ENCODE measurements around the gene SLC25A38.

SLC25A38 gene

GRCh38 chr3:39419742-39420315 is 36.7 kb downstream of the SLC25A38 start:
- H3K27me3 ChIP-seq (ENCODE audit: control insufficient read depth in 3 of 3, insufficient read depth in 3 of 3, low read depth in 1 of 3, low read length in 3 of 3): no peaks in the 10 kb centered on the region
- DNase-seq (ENCODE audit: low spot score): no peak
- H3K79me1 ChIP-seq (ENCODE audit: low read depth, low read length): no peaks in the 10 kb centered on the region
- H3K23ac ChIP-seq (ENCODE audit: low read depth, low read length, poor library complexity): no peak overlapping the region
- no peak overlapping the region for H3K14ac ChIP-seq (ENCODE audit: low read length)
- no CpG with 5 or more reads among the region's 2 CpGs for WGBS, 2 donors (ENCODE audit: extremely low coverage in 2 of 2, insufficient read length in 2 of 2, insufficient replicate concordance in 1 of 2)
- no peak overlapping the region for H4K91ac ChIP-seq (ENCODE audit: low read depth, low read length, poor library complexity)
- H3K4me1 ChIP-seq (ENCODE audit: control insufficient read depth in 2 of 2, insufficient read depth in 1 of 2, low read depth in 1 of 2, low read length in 2 of 2): peaks cover 0 to 4% of the 10 kb centered on the region in 2 donors
- H3K4me2 ChIP-seq (ENCODE audit: insufficient read depth, low read length, poor library complexity, severe bottlenecking): no peak overlapping the region
- H3K36me3 ChIP-seq (replicated peaks in 1 of 2; ENCODE audit: control insufficient read depth in 2 of 2, insufficient read depth in 2 of 2, low read length in 2 of 2): no peaks in the 10 kb centered on the region
- H3K4ac ChIP-seq (ENCODE audit: low read length): no peak overlapping the region
- no peaks in the 10 kb centered on the region for H3K9me3 ChIP-seq (replicated peaks in 1 of 2; ENCODE audit: control insufficient read depth in 2 of 2, insufficient read depth in 1 of 2, low read depth in 1 of 2, low read length in 2 of 2)
- no peak overlapping the region for H3K4me3 ChIP-seq (ENCODE audit: low read length in 2 of 2)
- H2BK120ac ChIP-seq (ENCODE audit: low read depth, low read length): no peak overlapping the region
- H2BK15ac ChIP-seq (ENCODE audit: low read length): no peak overlapping the region
- no peak overlapping the region for H2AK5ac ChIP-seq (ENCODE audit: low read depth, low read length)
- no peak overlapping the region for H4K8ac ChIP-seq (ENCODE audit: low read depth, low read length)
- H2BK12ac ChIP-seq (ENCODE audit: low read length): no peak overlapping the region
- no peak overlapping the region for H3K27ac ChIP-seq (replicated peaks; ENCODE audit: low read length)
- H3K9ac ChIP-seq (ENCODE audit: low read depth, low read length, poor library complexity): no peak overlapping the region
- no peak overlapping the region for H2AFZ ChIP-seq (ENCODE audit: low read length)
- no peak overlapping the region for H3K18ac ChIP-seq (ENCODE audit: low read length)
- H2BK5ac ChIP-seq (ENCODE audit: low read length): no peak overlapping the region

GRCh38 chr3:39420543-39420942 is 37.4 kb downstream of the SLC25A38 start:
- no peak overlapping the region for H3K23ac ChIP-seq (ENCODE audit: low read depth, low read length, poor library complexity)
- no peak overlapping the region for H2AK5ac ChIP-seq (ENCODE audit: low read depth, low read length)
- no peak overlapping the region for H3K18ac ChIP-seq (ENCODE audit: low read length)
- H3K27me3 ChIP-seq (ENCODE audit: control insufficient read depth in 3 of 3, insufficient read depth in 3 of 3, low read depth in 1 of 3, low read length in 3 of 3): no peaks in the 10 kb centered on the region
- WGBS, 2 donors (ENCODE audit: extremely low coverage in 2 of 2, insufficient read length in 2 of 2, insufficient replicate concordance in 1 of 2): no CpG with 5 or more reads among the region's 2 CpGs
- H3K9me3 ChIP-seq (replicated peaks in 1 of 2; ENCODE audit: control insufficient read depth in 2 of 2, insufficient read depth in 1 of 2, low read depth in 1 of 2, low read length in 2 of 2): no peaks in the 10 kb centered on the region
- no peak overlapping the region for H2AFZ ChIP-seq (ENCODE audit: low read length)
- no peak overlapping the region for H4K91ac ChIP-seq (ENCODE audit: low read depth, low read length, poor library complexity)
- H3K27ac ChIP-seq (replicated peaks; ENCODE audit: low read length): no peak overlapping the region
- no peak overlapping the region for H3K9ac ChIP-seq (ENCODE audit: low read depth, low read length, poor library complexity)
- H3K36me3 ChIP-seq (replicated peaks in 1 of 2; ENCODE audit: control insufficient read depth in 2 of 2, insufficient read depth in 2 of 2, low read length in 2 of 2): no peaks in the 10 kb centered on the region
- no peak for DNase-seq (ENCODE audit: low spot score)
- H2BK120ac ChIP-seq (ENCODE audit: low read depth, low read length): no peak overlapping the region
- no peak overlapping the region for H3K4ac ChIP-seq (ENCODE audit: low read length)
- no peak overlapping the region for H3K14ac ChIP-seq (ENCODE audit: low read length)
- H4K8ac ChIP-seq (ENCODE audit: low read depth, low read length): no peak overlapping the region
- H2BK5ac ChIP-seq (ENCODE audit: low read length): no peak overlapping the region
- H3K4me3 ChIP-seq (ENCODE audit: low read length in 2 of 2): no peak overlapping the region
- no peak overlapping the region for H2BK12ac ChIP-seq (ENCODE audit: low read length)
- H3K79me1 ChIP-seq (ENCODE audit: low read depth, low read length): no peaks in the 10 kb centered on the region
- peaks cover 0 to 4% of the 10 kb centered on the region in 2 donors for H3K4me1 ChIP-seq (ENCODE audit: control insufficient read depth in 2 of 2, insufficient read depth in 1 of 2, low read depth in 1 of 2, low read length in 2 of 2)
- H3K4me2 ChIP-seq (ENCODE audit: insufficient read depth, low read length, poor library complexity, severe bottlenecking): no peak overlapping the region
- H2BK15ac ChIP-seq (ENCODE audit: low read length): no peak overlapping the region

- peaks cover 0 to 3% (median 0%) of the 10 kb centered on the region in 3 experiments for H3K27me3 ChIP-seq (ENCODE audit: control insufficient read depth in 3 of 3, insufficient read depth in 3 of 3, low read depth in 1 of 3, low read length in 3 of 3)
- no peak overlapping the region for H2BK15ac ChIP-seq (ENCODE audit: low read length)
- no peaks in the 10 kb centered on the region for H3K79me1 ChIP-seq (ENCODE audit: low read depth, low read length)
- no peak overlapping the region for H2BK120ac ChIP-seq (ENCODE audit: low read depth, low read length)
- H2AFZ ChIP-seq (ENCODE audit: low read length): no peak overlapping the region
- H3K27ac ChIP-seq (replicated peaks; ENCODE audit: low read length): no peak overlapping the region
- H2BK5ac ChIP-seq (ENCODE audit: low read length): no peak overlapping the region
- H3K4me3 ChIP-seq (ENCODE audit: low read length in 2 of 2): no peak overlapping the region
- H3K18ac ChIP-seq (ENCODE audit: low read length): no peak overlapping the region
- no peak for DNase-seq (ENCODE audit: low spot score)
- H3K9ac ChIP-seq (ENCODE audit: low read depth, low read length, poor library complexity): no peak overlapping the region
- no peak overlapping the region for H2BK12ac ChIP-seq (ENCODE audit: low read length)
- no peak overlapping the region for H4K8ac ChIP-seq (ENCODE audit: low read depth, low read length)
- no peaks in the 10 kb centered on the region for H3K9me3 ChIP-seq (replicated peaks in 1 of 2; ENCODE audit: control insufficient read depth in 2 of 2, insufficient read depth in 1 of 2, low read depth in 1 of 2, low read length in 2 of 2)
- H4K91ac ChIP-seq (ENCODE audit: low read depth, low read length, poor library complexity): no peak overlapping the region
- no peak overlapping the region for H3K4ac ChIP-seq (ENCODE audit: low read length)
- no peaks in the 10 kb centered on the region for H3K36me3 ChIP-seq (replicated peaks in 1 of 2; ENCODE audit: control insufficient read depth in 2 of 2, insufficient read depth in 2 of 2, low read length in 2 of 2)
- WGBS, 2 donors (ENCODE audit: extremely low coverage in 2 of 2, insufficient read length in 2 of 2, insufficient replicate concordance in 1 of 2): no CpG with 5 or more reads among the region's 1 CpG
- peaks cover 0 to 2% of the 10 kb centered on the region in 2 donors for H3K4me1 ChIP-seq (ENCODE audit: control insufficient read depth in 2 of 2, insufficient read depth in 1 of 2, low read depth in 1 of 2, low read length in 2 of 2)
- H3K4me2 ChIP-seq (ENCODE audit: insufficient read depth, low read length, poor library complexity, severe bottlenecking): no peak overlapping the region
- no peak overlapping the region for H2AK5ac ChIP-seq (ENCODE audit: low read depth, low read length)
- no peak overlapping the region for H3K23ac ChIP-seq (ENCODE audit: low read depth, low read length, poor library complexity)
- H3K14ac ChIP-seq (ENCODE audit: low read length): no peak overlapping the region
Measured at GRCh38 chr3:39423436-39423970, 40.3 kb downstream of the SLC25A38 start.

DNA sequence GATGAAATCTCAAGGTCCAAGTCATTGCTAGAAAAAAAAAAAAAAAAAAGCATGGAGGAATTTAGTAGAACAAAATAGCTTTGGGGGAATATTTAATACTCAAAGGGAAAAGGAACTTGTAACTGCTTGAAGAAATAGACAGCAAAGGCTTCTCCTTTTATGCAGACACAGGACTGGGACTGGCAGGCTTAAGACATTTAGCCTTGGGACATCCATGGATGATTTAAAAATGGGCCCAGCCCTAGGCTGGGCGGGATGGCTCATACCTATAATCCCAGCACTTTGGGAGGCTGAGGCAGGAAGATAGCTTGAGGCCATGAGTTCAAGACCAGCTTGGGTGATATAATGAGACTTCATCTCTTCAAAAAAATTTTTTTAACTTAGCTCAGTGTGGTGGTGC is 43.1 kb downstream of the SLC25A38 start:
- H3K4ac ChIP-seq (ENCODE audit: low read length): no peak overlapping the region
- H3K9me3 ChIP-seq (replicated peaks in 1 of 2; ENCODE audit: control insufficient read depth in 2 of 2, insufficient read depth in 1 of 2, low read depth in 1 of 2, low read length in 2 of 2): no peaks in the 10 kb centered on the region
- no peak overlapping the region for H3K27ac ChIP-seq (replicated peaks; ENCODE audit: low read length)
- no peaks in the 10 kb centered on the region for H3K4me1 ChIP-seq (ENCODE audit: control insufficient read depth in 2 of 2, insufficient read depth in 1 of 2, low read depth in 1 of 2, low read length in 2 of 2)
- H3K18ac ChIP-seq (ENCODE audit: low read length): no peak overlapping the region
- H3K4me2 ChIP-seq (ENCODE audit: insufficient read depth, low read length, poor library complexity, severe bottlenecking): no peak overlapping the region
- no peak overlapping the region for H2AFZ ChIP-seq (ENCODE audit: low read length)
- H3K27me3 ChIP-seq (ENCODE audit: control insufficient read depth in 3 of 3, insufficient read depth in 3 of 3, low read depth in 1 of 3, low read length in 3 of 3): peaks cover 0 to 3% (median 0%) of the 10 kb centered on the region in 3 experiments
- DNase-seq (ENCODE audit: low spot score): no peak
- H2BK12ac ChIP-seq (ENCODE audit: low read length): no peak overlapping the region
- H4K8ac ChIP-seq (ENCODE audit: low read depth, low read length): no peak overlapping the region
- no peak overlapping the region for H4K91ac ChIP-seq (ENCODE audit: low read depth, low read length, poor library complexity)
- no peak overlapping the region for H3K9ac ChIP-seq (ENCODE audit: low read depth, low read length, poor library complexity)
- no peak overlapping the region for H2BK5ac ChIP-seq (ENCODE audit: low read length)
- H3K14ac ChIP-seq (ENCODE audit: low read length): no peak overlapping the region
- no peak overlapping the region for H2BK120ac ChIP-seq (ENCODE audit: low read depth, low read length)
- no peak overlapping the region for H3K23ac ChIP-seq (ENCODE audit: low read depth, low read length, poor library complexity)
- no peak overlapping the region for H2BK15ac ChIP-seq (ENCODE audit: low read length)
- H3K4me3 ChIP-seq (ENCODE audit: low read length in 2 of 2): no peak overlapping the region
- no peaks in the 10 kb centered on the region for H3K79me1 ChIP-seq (ENCODE audit: low read depth, low read length)
- no peaks in the 10 kb centered on the region for H3K36me3 ChIP-seq (replicated peaks in 1 of 2; ENCODE audit: control insufficient read depth in 2 of 2, insufficient read depth in 2 of 2, low read length in 2 of 2)
- H2AK5ac ChIP-seq (ENCODE audit: low read depth, low read length): no peak overlapping the region
- WGBS, 2 donors (ENCODE audit: extremely low coverage in 2 of 2, insufficient read length in 2 of 2, insufficient replicate concordance in 1 of 2): no CpG with 5 or more reads among the region's 1 CpG
